ENCODE results near the gene LGR4. TPM values are rescaled to one million over a fixed set of nuclear protein-coding genes. Genes with fewer than 3 reads are reported as not detected.

LGR4 gene
- total and polyA plus RNA-seq, 2 of the 4 experiments (the other 2 are of a cell fraction): 2.9 to 6.8 TPM

DNA sequence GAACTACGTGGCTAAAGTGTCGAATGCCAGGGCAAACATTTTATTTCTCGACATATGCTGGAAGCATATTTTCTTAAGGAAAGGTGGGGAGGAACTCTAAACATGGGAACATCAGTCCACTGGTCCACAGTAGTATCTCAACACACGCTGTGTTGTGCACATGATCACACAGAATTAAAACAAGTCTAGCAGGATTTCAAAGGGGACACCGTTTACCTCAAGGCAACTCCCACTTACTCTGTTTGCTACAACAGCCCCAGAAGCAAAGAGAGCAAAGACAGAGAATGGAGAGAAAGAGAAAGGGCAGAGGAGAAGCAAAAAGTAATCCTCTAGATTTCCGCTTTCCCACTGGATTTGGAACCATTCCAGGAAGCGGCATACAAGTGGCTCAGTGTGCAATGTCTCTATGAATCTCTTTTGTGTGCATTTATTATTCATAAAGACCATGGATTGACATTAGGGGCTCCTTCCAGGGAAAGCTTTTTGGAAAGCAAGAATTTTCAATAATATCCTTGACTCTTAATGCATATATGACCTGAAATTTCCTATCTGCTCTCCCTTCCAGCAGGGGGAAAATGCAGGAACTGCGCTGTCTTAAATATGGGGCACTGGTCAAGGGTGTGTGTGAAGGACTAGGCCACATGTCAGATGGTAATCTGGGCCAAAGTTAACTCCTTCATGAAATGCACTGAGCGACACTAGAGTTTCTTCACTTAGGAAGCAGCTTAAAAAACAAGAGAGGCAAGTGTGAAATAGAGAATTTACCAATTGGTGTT is 74.8 kb downstream of the LGR4 start:
- Histone ChIP-seq H2AK9ac (replicated peaks; ENCODE audit: low read depth, low read length, poor library complexity) (no peak overlapping the region), H3K56ac (ENCODE audit: extremely low read depth, insufficient read depth, low read length) (no peak overlapping the region), H4K20me1 (ENCODE audit: insufficient read depth, low read length) (peaks cover 3% of the 10 kb centered on the region; the same call in 1 of the 2 replicates), H3K27me3 (ENCODE audit: control insufficient read depth, insufficient read depth, low read length) (no peaks in the 10 kb centered on the region), H3K14ac (replicated peaks; ENCODE audit: low read depth, low read length) (no peak overlapping the region), H3K9me1 (ENCODE audit: insufficient read depth, low read length) (peaks cover 10% of the 10 kb centered on the region), H3K9ac (ENCODE audit: low read depth, low read length) (no peak overlapping the region), H3K18ac (ENCODE audit: low read depth, low read length) (no peak overlapping the region), H4K5ac (ENCODE audit: low read depth, low read length) (no peak overlapping the region), H3K9me3 (ENCODE audit: control insufficient read depth, insufficient read depth, low read length) (no peaks in the 10 kb centered on the region), H3K4me2 (ENCODE audit: low read depth, low read length) (no peak overlapping the region), H3K4me1 (ENCODE audit: control insufficient read depth, insufficient read depth, low read length) (peaks cover 10% of the 10 kb centered on the region), H3K4ac (ENCODE audit: low read depth, low read length) (no peak overlapping the region), H2BK20ac (ENCODE audit: low read depth, low read length) (no peak overlapping the region), H4K8ac (ENCODE audit: low read depth in 2 of 2, low read length in 2 of 2) (no peak overlapping the region), H2AFZ (replicated peaks; ENCODE audit: low read length, poor library complexity) (no peak overlapping the region), H3K23ac (ENCODE audit: low read depth, low read length) (no peak overlapping the region), H2BK15ac (ENCODE audit: low read depth, low read length) (no peak overlapping the region), H2AK5ac (ENCODE audit: low read depth, low read length) (no peak overlapping the region), H4K91ac (ENCODE audit: insufficient read depth, low read depth, low read length) (no peak overlapping the region), H3K4me3 (ENCODE audit: insufficient read depth, low read depth, low read length) (no peak overlapping the region), H3K79me1 (ENCODE audit: low read depth in 1 of 2, low read length in 2 of 2) (peaks cover 0 to 4% of the 10 kb centered on the region in 2 experiments; a peak in 1 of 4 replicates), H3K27ac (ENCODE audit: insufficient read depth, low read length) (no peak overlapping the region), H2BK5ac (ENCODE audit: low read depth, low read length, poor library complexity, severe bottlenecking) (no peak overlapping the region), H3K36me3 (ENCODE audit: control insufficient read depth, insufficient read depth, low read length) (no peaks in the 10 kb centered on the region), H2BK120ac (ENCODE audit: low read depth, low read length) (no peak overlapping the region)
- intact Hi-C loops (cut with micrococcal nuclease): loop anchor here (5.0 to 10.0 kb wide), 3 partner anchors 39 to 423 kb away; partner anchors contain the start of gene LGR4
- CTCF ChIA-PET: no interaction called here
- POLR2A ChIA-PET (ENCODE audit: unreplicated experiment): no interaction called here
- ATAC-seq (ENCODE audit: low read depth) (no peak), DNase-seq (no peak)
- BruUV-seq (replicated peaks): no TSS peak
- 100% methylated on average over 1 of the region's 9 CpGs; no CpG with 5 or more reads in 1 of the 2 experiments for WGBS, 2 experiments (ENCODE audit: extremely low coverage in 2 of 2, insufficient read length in 1 of 2)
- in situ Hi-C loops (cut with MboI; ENCODE audit: low sequenced_read_pairs): no loop called here
- dilution Hi-C loops (cut with HindIII; ENCODE audit: low sequenced_read_pairs, unreplicated experiment): no loop called here
- TF ChIP-seq BHLHE40 (IDR thresholded peaks at IDR 0.05; ENCODE audit: low read depth, low read length) (no peak), ELK1 (IDR thresholded peaks at IDR 0.05; ENCODE audit: borderline replicate concordance, low read depth, low read length) (no peak), MXI1 (IDR thresholded peaks at IDR 0.05; ENCODE audit: borderline replicate concordance, low read depth, low read length) (no peak), MAFK (IDR thresholded peaks at IDR 0.05; ENCODE audit: low read depth, low read length) (no peak), MAZ (IDR thresholded peaks at IDR 0.05; ENCODE audit: borderline replicate concordance, low read depth, low read length) (no peak), RFX5 (IDR thresholded peaks at IDR 0.05; ENCODE audit: low read depth, low read length) (no peak), RCOR1 (IDR thresholded peaks at IDR 0.05; ENCODE audit: insufficient replicate concordance, low read length) (no peak), CEBPB (IDR thresholded peaks at IDR 0.05; ENCODE audit: low read depth, low read length) (no peak), CHD1 (IDR thresholded peaks at IDR 0.05; ENCODE audit: low read depth, low read length) (no peak), POLR2A (IDR thresholded peaks at IDR 0.05; ENCODE audit: low read depth, low read length) (no peak), FOS (IDR thresholded peaks at IDR 0.05; ENCODE audit: low read depth, low read length) (no peak), NFE2L2 (IDR thresholded peaks at IDR 0.05; ENCODE audit: low read depth, low read length) (no peak), SMC3 (IDR thresholded peaks at IDR 0.05; ENCODE audit: low read depth, low read length) (no peak)
- TF ChIP-seq, protein P1, sequence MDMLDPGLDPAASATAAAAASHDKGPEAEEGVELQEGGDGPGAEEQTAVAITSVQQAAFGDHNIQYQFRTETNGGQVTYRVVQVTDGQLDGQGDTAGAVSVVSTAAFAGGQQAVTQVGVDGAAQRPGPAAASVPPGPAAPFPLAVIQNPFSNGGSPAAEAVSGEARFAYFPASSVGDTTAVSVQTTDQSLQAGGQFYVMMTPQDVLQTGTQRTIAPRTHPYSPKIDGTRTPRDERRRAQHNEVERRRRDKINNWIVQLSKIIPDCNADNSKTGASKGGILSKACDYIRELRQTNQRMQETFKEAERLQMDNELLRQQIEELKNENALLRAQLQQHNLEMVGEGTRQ (IDR thresholded peaks at IDR 0.05; ENCODE audit: low read depth, low read length): no peak
- TF ChIP-seq, protein P2, sequence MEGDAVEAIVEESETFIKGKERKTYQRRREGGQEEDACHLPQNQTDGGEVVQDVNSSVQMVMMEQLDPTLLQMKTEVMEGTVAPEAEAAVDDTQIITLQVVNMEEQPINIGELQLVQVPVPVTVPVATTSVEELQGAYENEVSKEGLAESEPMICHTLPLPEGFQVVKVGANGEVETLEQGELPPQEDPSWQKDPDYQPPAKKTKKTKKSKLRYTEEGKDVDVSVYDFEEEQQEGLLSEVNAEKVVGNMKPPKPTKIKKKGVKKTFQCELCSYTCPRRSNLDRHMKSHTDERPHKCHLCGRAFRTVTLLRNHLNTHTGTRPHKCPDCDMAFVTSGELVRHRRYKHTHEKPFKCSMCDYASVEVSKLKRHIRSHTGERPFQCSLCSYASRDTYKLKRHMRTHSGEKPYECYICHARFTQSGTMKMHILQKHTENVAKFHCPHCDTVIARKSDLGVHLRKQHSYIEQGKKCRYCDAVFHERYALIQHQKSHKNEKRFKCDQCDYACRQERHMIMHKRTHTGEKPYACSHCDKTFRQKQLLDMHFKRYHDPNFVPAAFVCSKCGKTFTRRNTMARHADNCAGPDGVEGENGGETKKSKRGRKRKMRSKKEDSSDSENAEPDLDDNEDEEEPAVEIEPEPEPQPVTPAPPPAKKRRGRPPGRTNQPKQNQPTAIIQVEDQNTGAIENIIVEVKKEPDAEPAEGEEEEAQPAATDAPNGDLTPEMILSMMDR (conservative IDR thresholded peaks at IDR 0.05; ENCODE audit: low read depth, low read length): no peak

Data from IMR-90 (cell line).